NCI-H82 (cell line): ENCODE data around the gene PACSIN1.

Source experiments
- DNase-seq: peaks from one replicate; lab custom pipeline; 2025; lab: John Stamatoyannopoulos, UW

The PACSIN1 gene

GRCh38 chr6:34583461-34583860 is 117.6 kb downstream of the PACSIN1 start:
- no peak for DNase-seq

GRCh38 chr6:34583861-34584604 is 118.2 kb downstream of the PACSIN1 start:
- DNase-seq: no peak

DNA sequence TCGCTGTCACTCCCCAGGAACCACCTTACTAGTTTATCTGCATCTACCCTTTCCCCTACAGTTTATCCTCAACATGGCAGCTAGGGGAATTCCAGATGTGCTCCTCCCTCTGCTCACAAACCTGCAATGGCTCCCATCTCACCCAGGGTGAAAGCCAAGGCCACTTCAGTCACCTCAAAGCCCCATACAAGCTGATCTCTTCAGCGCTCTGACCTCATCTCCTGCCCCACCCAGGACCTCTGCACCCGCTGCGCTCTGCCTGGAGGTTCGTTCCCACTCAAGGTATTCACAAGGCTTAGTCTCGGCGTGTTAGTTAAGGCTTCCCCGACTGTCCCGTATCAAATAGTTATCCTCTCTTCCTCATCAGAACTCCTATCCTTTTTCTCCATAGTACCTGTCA is 118.8 kb downstream of the PACSIN1 start:
- no peak for DNase-seq
